Stimulated activated naive CD8-positive, alpha-beta T cell treated with anti-CD3 and anti-CD28 coated beads, Interleukin-15, amount 100 ng/mL, for 72 hours (primary cell): ENCODE results near the gene NEK4.
"Not testable (repeated sequence)": the region's sequence is repeated elsewhere in the genome, so short reads cannot be mapped to it uniquely, and the experiment has no call there.

Experiments used
- ATAC-seq: fragments of 150-1000 bp; cut with Tn5 transposase; 2 replicates; pipeline ENCODE4 v1.10.0; 2021; ENCODE audit warnings: mild to moderate bottlenecking, moderate library complexity
- DNase-seq, 2 donors: peaks; one replicate each; pipeline ENCODE4 v3.0.0; 2021 to 2022
- H3K27ac Mint-ChIP-seq, 2 donors: one replicate each; pipeline ENCODE4 v1.8.0; 2022; ENCODE audit warnings: mild to moderate bottlenecking in 2 of 2, mixed read lengths in 2 of 2, moderate library complexity in 2 of 2
- H3K27me3 Mint-ChIP-seq: one replicate; pipeline ENCODE4 v1.8.0; 2022; ENCODE audit warnings: mixed read lengths
- H3K4me1 Mint-ChIP-seq: one replicate; pipeline ENCODE4 v1.8.0; 2022; ENCODE audit warnings: mild to moderate bottlenecking, mixed read lengths
- H3K4me3 Mint-ChIP-seq, 2 donors: one replicate each; pipeline ENCODE4 v1.8.0; 2022; ENCODE audit warnings: mild to moderate bottlenecking in 2 of 2, mixed read lengths in 2 of 2, moderate library complexity in 1 of 2
- H3K9me3 Mint-ChIP-seq, 2 donors: one replicate each; pipeline ENCODE4 v1.8.0; 2022; ENCODE audit warnings: mixed read lengths in 2 of 2

NEK4 gene

DNA sequence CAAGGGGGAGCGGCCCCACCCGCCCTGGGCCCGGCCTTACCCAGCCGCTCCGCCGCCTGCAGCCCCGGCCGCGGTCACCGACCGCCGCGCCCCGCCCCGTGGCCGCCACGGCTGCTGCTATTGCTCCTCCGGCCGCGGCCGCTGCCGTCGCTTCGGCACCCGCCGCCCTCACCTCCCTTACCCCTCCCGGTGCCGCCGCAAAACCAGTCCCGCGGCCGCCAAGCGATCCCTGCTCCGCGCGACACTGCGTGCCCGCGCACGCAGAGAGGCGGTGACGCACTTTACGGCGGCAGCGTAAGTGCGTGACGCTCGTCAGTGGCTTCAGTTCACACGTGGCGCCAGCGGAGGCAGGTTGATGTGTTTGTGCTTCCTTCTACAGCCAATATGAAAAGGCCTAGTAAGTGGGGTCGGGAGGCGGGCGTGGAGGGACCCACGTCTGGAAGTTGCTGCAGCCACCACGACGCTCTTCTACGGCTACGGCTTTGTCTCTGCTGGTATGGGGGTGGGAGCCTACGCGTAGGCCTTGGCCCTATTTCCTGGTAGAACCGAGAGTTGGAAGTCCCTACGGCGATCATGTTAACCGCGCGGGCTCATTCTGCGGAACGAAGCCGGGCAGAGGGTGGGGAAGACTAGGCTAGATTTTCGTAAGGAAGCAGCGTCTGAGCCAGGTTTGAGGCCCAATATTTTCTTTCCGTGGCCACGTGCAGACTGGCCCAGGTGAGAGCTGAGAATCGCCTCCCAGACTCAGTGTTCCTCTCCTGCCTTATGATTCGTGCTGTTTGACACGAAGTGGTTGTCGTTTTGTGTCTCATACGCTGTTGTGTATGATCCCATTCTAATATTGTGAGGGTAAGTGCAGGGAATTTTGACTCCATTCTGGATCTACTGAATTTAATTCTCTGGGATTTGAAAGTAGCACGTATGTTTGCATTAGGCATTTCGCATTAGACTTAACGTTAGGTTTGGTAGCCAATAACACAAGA lies 84.7 kb downstream of the NEK4 start, which contains the start of the genes GNL3 and PBRM1:
GNL3 (plus strand) TSS at position 324 of the 983 bp plus-strand sequence; CDS start at position 385, 61 bp downstream.
PBRM1 (minus strand) TSS at position 205 of the 983 bp plus-strand sequence.
- H3K9me3 Mint-ChIP-seq, result no peaks in the 10 kb centered on the region
- DNase-seq, result peak; percentile 93 to 96
- peak within 1 kb of the TSS; percentile 96 to 99 for H3K27ac Mint-ChIP-seq
- no peaks in the 10 kb centered on the region for H3K27me3 Mint-ChIP-seq
- peak; percentile 84 for ATAC-seq
- peak within 1 kb of the TSS; percentile 93 to 98 for H3K4me3 Mint-ChIP-seq
- peaks cover 67% of the 10 kb centered on the region for H3K4me1 Mint-ChIP-seq

DNA sequence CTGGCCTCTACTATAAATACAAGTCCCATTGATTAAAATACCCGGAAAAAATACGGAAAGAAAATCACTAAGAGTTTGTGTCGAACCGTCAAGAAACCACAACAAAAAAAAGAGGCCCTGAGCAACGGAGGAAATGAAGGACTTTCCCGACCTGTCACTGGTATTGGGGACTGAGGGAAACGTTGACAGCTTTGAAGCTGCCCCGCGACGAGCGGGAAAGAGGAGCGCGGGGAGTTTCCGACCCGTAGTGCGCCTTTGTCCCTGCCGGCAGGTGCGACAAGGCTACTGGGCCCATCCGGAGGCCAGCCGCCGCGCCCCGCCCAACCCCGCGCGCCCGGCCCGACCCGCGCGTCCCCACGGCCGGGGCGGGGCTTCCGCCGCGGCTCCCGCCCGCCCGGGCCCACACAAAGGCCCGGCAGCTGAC lies 85.4 kb downstream of the NEK4 start:
- no peaks in the 10 kb centered on the region for H3K9me3 Mint-ChIP-seq
- H3K4me1 Mint-ChIP-seq, result peaks cover 66% of the 10 kb centered on the region
- peak; percentile 89 for ATAC-seq
- H3K27ac Mint-ChIP-seq, result peak overlapping the region; percentile 96 to 97
- peak overlapping the region; percentile 84 to 93 for H3K4me3 Mint-ChIP-seq
- DNase-seq, result peak; percentile 83 to 90
- no peaks in the 10 kb centered on the region for H3K27me3 Mint-ChIP-seq

DNA sequence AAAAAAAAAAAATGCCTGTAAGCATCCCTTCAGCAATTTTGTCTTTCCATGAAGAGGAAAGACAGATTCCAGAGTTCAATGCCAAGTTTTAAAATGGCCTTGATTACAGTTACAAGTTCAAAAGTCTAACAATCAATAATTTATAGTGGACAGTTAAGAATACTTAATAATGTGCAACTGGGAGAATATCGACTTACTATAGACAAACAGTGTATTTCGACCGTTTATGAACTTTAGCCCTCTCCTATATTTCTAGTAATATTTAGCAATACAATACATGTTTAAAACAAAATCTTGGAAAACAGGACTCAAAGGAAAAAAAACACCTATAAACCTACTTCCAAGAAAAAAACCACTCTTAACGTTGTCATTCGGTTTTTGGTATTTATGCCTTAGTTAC lies 86.6 kb downstream of the NEK4 start:
- H3K27ac Mint-ChIP-seq, result no peak overlapping the region
- no peaks in the 10 kb centered on the region for H3K9me3 Mint-ChIP-seq
- no peak for DNase-seq
- ATAC-seq, result no peak
- peaks cover 67% of the 10 kb centered on the region for H3K4me1 Mint-ChIP-seq
- no peaks in the 10 kb centered on the region for H3K27me3 Mint-ChIP-seq
- H3K4me3 Mint-ChIP-seq, result peak overlapping the region; percentile 84 to 93

DNA sequence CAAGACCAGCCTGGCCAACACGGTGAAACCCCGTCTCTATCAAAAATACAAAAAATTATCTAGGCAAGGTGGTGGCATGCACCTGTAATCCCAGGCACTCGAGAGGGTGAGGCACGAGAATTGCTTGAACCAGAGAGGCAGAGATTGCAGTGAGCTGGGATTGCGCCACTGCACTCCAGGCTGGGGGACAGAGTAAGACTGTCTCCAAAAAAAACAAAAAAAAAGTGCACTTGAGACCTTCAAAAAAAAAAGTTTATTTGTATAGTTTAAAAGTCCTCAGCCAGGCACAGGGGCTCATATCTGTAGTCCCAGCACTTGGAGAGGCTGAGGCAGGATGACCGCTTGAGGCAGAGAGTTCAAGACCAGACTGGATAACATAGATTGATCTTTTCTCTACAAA lies 87.1 kb downstream of the NEK4 start:
- Mint-ChIP-seq H3K4me3 (peak overlapping the region; percentile 42 to 93), H3K27ac (peak overlapping the region; percentile 34 to 67), H3K27me3 (no peaks in the 10 kb centered on the region), H3K4me1 (peaks cover 67% of the 10 kb centered on the region), H3K9me3 (no peaks in the 10 kb centered on the region)
- DNase-seq (no peak), ATAC-seq (no peak)

DNA sequence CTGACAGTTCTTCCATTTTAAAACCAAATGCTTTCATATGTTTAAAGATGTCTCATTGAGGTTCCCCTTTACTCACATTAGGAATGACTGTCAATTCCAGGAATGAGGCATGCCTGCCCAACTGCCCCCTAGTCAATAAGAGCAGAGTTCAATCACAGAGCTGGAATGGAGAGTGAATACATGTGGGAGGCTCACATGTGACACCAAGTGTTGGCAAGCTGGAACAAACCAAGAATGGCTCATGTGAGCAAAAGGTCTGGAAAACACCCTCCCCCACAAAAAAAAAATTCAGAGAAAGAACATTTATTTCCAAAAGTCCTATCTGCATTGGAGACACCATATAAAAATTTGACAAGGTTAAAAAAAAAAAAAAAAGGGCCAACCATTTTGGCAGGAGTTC lies 88.7 kb downstream of the NEK4 start:
- H3K4me1 Mint-ChIP-seq, result peaks cover 51% of the 10 kb centered on the region

DNA sequence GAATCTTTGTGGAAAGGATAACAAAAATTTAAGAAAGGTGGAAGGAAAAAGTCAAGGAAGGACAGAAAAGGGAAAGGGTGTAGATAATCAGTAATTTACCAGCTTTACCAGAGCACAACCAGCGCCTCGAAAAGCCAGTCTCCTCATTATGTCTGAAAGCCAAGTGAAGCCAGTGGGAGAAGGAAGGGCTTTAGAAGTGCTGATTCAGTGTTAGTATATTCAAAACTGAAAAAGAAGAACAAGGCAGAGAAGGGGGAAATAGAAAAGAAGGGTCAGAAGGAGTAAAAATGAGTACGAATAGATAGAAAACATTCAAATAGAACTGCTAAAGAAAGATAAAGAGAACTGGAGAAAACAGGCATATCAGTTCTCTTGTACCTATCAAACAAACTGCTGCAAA lies 89.1 kb downstream of the NEK4 start:
- DNase-seq (no peak), ATAC-seq (no peak)
- H3K27me3 Mint-ChIP-seq, result no peaks in the 10 kb centered on the region
- H3K4me1 Mint-ChIP-seq, result peaks cover 47% of the 10 kb centered on the region
- H3K27ac Mint-ChIP-seq, result peak overlapping the region in 1 of 2 donors; percentile 52
- peak overlapping the region in 1 of 2 donors; percentile 62 for H3K4me3 Mint-ChIP-seq
- no peaks in the 10 kb centered on the region for H3K9me3 Mint-ChIP-seq

More for the DNA sequence above, 88.7 kb downstream of the NEK4 start:
- Mint-ChIP-seq H3K27ac (peak overlapping the region in 1 of 2 donors; percentile 35), H3K4me3 (peak overlapping the region; percentile 32 to 62), H3K27me3 (no peaks in the 10 kb centered on the region), H3K9me3 (no peaks in the 10 kb centered on the region)
- DNase-seq (peak in 1 of 2 donors; percentile 45), ATAC-seq (peak; percentile 19)

DNA sequence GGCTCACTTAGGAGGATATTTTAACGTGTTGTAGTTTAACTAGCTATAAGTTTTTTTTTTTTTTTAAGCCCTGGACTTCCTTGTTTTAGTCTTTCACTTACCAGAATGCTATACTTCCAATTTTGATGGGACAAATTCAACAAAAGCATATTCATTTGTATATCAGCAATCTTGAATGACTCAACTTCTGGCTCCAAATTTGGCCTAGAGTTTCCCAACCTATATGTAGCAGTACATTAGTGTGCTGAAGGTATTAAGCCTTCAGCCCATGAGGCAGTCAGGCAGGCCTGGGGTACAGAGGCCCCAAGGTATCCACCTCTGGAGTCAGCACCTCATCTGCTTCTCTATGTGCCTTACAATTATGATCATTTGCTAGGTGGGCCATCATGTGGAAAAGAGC lies 90.9 kb downstream of the NEK4 start:
- ATAC-seq (no peak), DNase-seq (no peak)
- H3K9me3 Mint-ChIP-seq, result no peaks in the 10 kb centered on the region
- H3K27ac Mint-ChIP-seq, result peak overlapping the region in 1 of 2 donors; percentile 95
- H3K27me3 Mint-ChIP-seq, result no peaks in the 10 kb centered on the region
- H3K4me3 Mint-ChIP-seq, result no peak overlapping the region
- peaks cover 47% of the 10 kb centered on the region for H3K4me1 Mint-ChIP-seq

DNA sequence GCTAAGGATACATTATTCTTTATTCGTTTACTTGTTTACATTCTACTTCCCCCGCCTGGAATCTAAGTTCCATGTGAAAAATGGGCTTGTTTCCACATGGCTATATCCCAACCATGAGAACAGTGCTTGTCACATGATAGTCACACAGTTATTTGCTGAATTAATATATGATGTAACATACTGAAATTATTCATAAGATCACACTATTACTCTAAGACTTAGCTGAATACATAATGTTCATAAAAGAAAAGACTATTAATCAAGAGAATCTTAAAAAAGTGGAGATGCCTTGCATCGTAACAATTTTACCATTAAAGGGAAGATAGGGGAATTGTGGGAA lies 91.6 kb downstream of the NEK4 start:
- no peaks in the 10 kb centered on the region for H3K9me3 Mint-ChIP-seq
- H3K4me3 Mint-ChIP-seq, result no peak overlapping the region
- no peaks in the 10 kb centered on the region for H3K27me3 Mint-ChIP-seq
- peak overlapping the region; percentile 91 to 95 for H3K27ac Mint-ChIP-seq
- no peak for DNase-seq
- no peak for ATAC-seq
- H3K4me1 Mint-ChIP-seq, result peaks cover 41% of the 10 kb centered on the region

DNA sequence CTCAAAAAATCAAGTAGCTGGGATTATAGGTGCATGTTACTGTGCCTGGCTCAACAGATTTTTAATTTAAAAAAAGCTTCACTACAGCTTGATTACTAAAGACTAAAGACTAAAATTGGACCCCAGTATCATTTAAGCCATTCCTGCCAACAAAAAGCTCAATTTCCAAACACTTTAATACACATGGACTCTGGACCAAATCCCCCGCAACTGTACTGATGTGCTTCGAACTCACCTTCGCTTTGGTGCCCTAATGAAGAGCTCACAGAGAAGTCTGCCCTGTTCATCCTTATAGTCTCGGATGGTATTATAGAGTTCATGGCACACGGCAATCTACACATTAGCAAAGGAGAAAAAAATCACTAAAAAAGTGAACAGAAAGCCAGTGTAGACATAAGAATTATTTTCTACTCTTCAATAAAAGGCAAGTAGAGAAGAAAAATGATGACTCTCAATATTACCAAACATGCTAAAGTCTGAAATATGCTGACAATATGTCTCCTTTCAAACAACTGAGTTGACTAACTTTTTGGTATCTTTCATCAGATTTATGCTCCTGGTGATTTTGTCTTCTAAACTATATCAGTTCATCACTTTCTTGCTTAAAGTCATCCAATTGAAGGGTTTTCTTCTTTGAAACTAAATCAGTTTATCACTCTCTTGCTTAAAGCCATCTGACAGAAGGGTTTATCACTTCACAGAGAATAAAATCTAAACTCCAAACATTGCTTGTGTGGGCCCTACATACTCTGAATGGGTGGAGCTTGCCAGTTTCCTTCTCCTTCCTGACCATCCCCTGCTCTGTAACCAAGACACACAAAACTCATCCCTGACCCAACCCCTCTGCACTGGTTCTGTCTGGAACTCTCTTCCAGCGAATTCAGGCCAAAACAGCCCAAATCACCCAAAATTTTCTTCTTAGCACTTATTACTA lies 92.2 kb downstream of the NEK4 start:
- Mint-ChIP-seq H3K4me3 (no peak overlapping the region), H3K27me3 (no peaks in the 10 kb centered on the region), H3K9me3 (no peaks in the 10 kb centered on the region), H3K27ac (peak overlapping the region; percentile 91 to 95), H3K4me1 (peaks cover 41% of the 10 kb centered on the region)
- ATAC-seq (no peak), DNase-seq (no peak)

DNA sequence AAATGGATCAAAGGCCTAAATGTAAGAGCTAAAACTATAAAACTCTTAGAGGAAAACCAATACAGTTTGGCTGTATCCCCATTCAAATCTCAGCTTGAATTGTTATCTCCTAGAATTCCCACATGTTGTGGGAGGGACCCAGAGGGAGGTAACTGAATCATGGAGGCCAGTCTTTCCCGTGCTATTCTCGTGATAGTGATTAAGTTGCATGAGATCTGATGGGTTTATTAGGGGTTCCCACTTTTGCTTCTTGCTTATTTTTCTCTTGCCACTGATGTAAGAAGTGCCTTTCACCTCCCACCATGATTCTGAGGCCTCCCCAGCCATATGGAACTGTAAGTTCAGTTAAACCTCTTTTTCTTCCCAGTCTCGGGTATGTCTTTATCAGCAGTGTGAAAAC lies 94.5 kb downstream of the NEK4 start:
- not testable (repeated sequence) for H3K4me3 Mint-ChIP-seq, ATAC-seq, H3K27ac Mint-ChIP-seq, H3K27me3 Mint-ChIP-seq, DNase-seq, H3K9me3 Mint-ChIP-seq
- H3K4me1 Mint-ChIP-seq, result peaks cover 36% of the 10 kb centered on the region

DNA sequence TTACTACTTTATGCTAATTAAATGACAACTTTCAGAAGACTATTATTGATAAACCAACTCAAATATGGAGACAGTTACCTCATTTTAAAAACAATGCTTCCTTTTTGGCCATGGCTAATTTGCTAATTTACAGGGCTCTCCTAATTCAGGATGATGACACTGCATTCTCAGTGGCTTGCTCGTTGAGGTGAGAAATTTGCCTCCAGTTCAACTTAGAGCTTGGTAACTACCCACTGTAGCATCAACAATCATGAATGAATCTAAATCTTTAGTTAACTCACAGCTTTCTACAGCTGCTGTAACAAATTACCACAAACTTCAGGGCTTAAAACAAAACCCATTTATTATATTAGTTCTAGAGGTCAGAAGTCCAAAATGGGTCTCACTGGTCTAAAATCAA lies 99.1 kb downstream of the NEK4 start:
- peak overlapping the region; percentile 43 to 96 for H3K27ac Mint-ChIP-seq
- H3K4me1 Mint-ChIP-seq, result peaks cover 28% of the 10 kb centered on the region
- H3K9me3 Mint-ChIP-seq, result no peaks in the 10 kb centered on the region
- no peaks in the 10 kb centered on the region for H3K27me3 Mint-ChIP-seq
- DNase-seq (no peak), ATAC-seq (no peak)
- H3K4me3 Mint-ChIP-seq, result peak overlapping the region in 1 of 2 donors; percentile 53

DNA sequence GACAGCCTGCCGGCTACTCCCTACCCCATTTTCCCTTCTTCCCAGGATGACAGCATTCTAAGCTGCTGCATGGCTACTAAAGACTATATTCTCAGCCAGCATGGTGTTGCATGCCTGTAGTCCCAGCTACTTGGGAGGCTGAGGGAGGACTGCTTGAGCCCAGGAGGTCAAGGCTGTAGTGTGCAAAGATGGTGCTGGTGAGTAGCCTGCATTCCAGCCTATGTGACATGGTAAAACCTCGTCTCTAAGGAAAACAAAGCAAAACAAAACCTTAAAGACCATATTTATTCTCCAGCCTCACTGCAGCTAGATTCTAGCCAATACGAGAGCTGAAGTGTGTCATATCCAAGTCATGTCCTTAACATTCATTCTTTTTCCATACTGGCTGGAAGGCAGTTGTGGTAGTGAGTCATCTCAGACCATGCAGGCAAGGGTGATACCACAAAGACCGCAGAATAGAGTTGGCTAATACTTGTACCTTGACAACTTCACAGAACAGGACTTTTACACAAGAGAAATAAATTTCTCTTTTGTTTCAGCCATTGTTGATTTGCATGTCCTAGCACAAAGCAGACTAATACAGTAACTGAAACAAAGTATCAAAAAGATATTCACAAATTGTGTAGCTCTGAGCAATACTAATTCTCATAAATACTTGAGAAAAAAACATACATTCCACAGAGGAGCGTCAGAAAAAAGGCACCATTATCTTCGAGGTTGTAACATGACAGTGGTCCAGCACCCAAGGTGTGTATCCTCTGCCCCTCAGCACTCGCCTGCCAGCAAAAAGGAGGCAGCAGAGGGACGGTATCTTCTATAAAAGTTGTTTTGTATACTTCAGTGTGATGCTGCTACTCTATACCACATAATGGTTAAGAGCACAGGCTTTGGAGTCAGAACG lies 99.9 kb downstream of the NEK4 start:
- H3K4me3 Mint-ChIP-seq, result peak overlapping the region; percentile 35 to 71
- peak in 1 of 2 donors; percentile 68 for DNase-seq
- H3K9me3 Mint-ChIP-seq, result no peaks in the 10 kb centered on the region
- H3K27me3 Mint-ChIP-seq, result no peaks in the 10 kb centered on the region
- H3K27ac Mint-ChIP-seq, result peak overlapping the region; percentile 78 to 96
- H3K4me1 Mint-ChIP-seq, result peaks cover 28% of the 10 kb centered on the region
- ATAC-seq, result peak; percentile 98

DNA sequence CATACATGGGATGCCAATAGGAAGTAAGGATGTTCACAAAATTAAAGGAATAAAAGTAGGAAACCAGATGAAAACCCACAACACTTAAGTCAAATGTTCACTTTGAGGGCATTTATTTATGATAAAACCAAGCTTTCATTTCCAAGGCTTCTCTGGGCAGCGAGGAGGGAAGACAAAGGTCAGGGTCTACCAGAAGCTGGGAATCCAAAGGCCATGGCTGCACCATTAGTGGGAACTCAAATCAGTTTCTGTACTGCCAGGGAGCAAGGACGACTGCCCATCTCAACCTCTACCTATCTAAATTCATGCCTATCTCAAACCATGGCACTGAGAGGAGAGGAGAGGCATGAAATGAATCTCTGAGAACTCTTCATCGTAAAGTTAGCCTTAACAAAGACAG lies 107.6 kb downstream of the NEK4 start:
- no peak overlapping the region for H3K27ac Mint-ChIP-seq
- no peak for DNase-seq
- H3K27me3 Mint-ChIP-seq, result no peaks in the 10 kb centered on the region

DNA sequence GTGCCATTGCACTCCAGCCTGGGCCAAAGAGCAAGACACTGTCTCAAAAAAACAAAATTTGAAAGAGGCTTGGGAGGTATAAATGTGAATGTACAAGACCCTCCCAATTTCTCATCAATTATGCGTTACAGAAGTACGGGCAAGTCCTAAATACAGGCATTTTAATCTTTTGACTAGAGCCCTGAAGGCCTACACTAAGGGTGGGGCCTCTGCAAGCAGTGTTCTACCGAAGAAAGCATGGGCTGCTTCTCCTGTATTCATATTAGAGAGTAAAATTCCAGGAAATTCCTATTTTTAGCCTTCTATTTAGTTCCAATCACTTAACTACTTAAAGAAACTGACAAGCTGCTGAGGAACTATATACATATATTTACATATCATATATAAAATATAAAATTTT lies 110.7 kb downstream of the NEK4 start:
- DNase-seq (no peak), ATAC-seq (no peak)
- Mint-ChIP-seq H3K9me3 (no peaks in the 10 kb centered on the region), H3K27ac (no peak overlapping the region), H3K27me3 (no peaks in the 10 kb centered on the region), H3K4me3 (no peak overlapping the region), H3K4me1 (no peaks in the 10 kb centered on the region)

More for the DNA sequence above, 107.6 kb downstream of the NEK4 start:
- no peaks in the 10 kb centered on the region for H3K9me3 Mint-ChIP-seq
- ATAC-seq, result no peak
- H3K4me1 Mint-ChIP-seq, result no peaks in the 10 kb centered on the region
- H3K4me3 Mint-ChIP-seq, result no peak overlapping the region
